Heart left ventricle (tissue), 16 donors: ENCODE measurements around the gene THOC6. TPM values are rescaled to one million over a fixed set of nuclear protein-coding genes. Genes with fewer than 3 reads are reported as not detected.

ENCODE experiments used
- ATAC-seq, 4 donors: fragments of 200-7000 bp; cut with Tn5 transposase; one replicate each; pipeline ENCODE4 v1.9.1; 2020 to 2022; ENCODE audit warnings: moderate library complexity in 4 of 4, mild to moderate bottlenecking in 3 of 4, moderate number of reproducible peaks in 1 of 4
- DNase-seq, 5 donors: peaks; one replicate each; pipeline ENCODE4 v3.0.0-alpha.2; 2020
- H3K27ac ChIP-seq, 12 donors: fragments of 200-600 bp; sonication (generic) in 4 of 12; one replicate each; pipeline versions ENCODE4 v1.5.0 to v1.8.0; 2016 to 2022; ENCODE audit warnings: mild to moderate bottlenecking in 2 of 12
- H3K27me3 ChIP-seq, 9 donors: fragments of 200-600 bp; sonication (generic) in 2 of 9; one replicate each; pipeline versions ENCODE4 v1.5.1 to v1.8.0; 2016 to 2022; ENCODE audit warnings: mild to moderate bottlenecking in 3 of 9
- H3K36me3 ChIP-seq, 9 donors: fragments of 200-600 bp; sonication (generic) in 2 of 9; one replicate each; pipeline versions ENCODE4 v1.5.0 to v1.8.0; 2018 to 2022; ENCODE audit warnings: mild to moderate bottlenecking in 2 of 9
- H3K4me1 ChIP-seq, 12 donors: fragments of 200-600 bp; sonication (generic) in 4 of 12; one replicate each; pipeline versions ENCODE4 v1.5.0 to v1.8.0; 2016 to 2022; ENCODE audit warnings: mild to moderate bottlenecking in 3 of 12
- H3K4me3 ChIP-seq, 12 donors: fragments of 200-600 bp; sonication (generic) in 4 of 12; one replicate each; pipeline versions ENCODE4 v1.5.0 to v1.8.0; 2017 to 2022; ENCODE audit warnings: mild to moderate bottlenecking in 9 of 12, moderate library complexity in 4 of 12
- H3K9me3 ChIP-seq, 12 donors: fragments of 200-600 bp; sonication (generic) in 4 of 12; one replicate each; pipeline versions ENCODE4 v1.5.0 to v1.8.0; 2016 to 2022; ENCODE audit warnings: mild to moderate bottlenecking in 1 of 12
- CTCF ChIP-seq, 12 donors: fragments of 200-600 bp; sonication (generic) in 4 of 12; IDR thresholded peaks; one replicate each; pipeline versions ENCODE4 v1.5.0 to v1.8.0; 2018 to 2022; ENCODE audit warnings: antibody characterized with exemption in 12 of 12, mild to moderate bottlenecking in 5 of 12
- POLR2A ChIP-seq, 2 donors: fragments of 450-650 bp; IDR thresholded peaks; one replicate each; pipeline ENCODE4 v1.6.1; 2017; ENCODE audit warnings: antibody characterized with exemption in 2 of 2, mild to moderate bottlenecking in 2 of 2, moderate library complexity in 2 of 2
- WGBS, 4 donors: extraction: QIAGEN DNeasy Blood & Tissue Kit in 2 of 4; methylation state at CpG; one replicate each; pipeline versions ENCODE4 v1.1.5 to v1.1.7; 2013 to 2018; 5-methylcytosine and 5-hydroxymethylcytosine counted together
- intact Hi-C, 10 donors: fragments of 100-400 bp; cut with DNase I; formaldehyde crosslinking; loops; one replicate each; pipeline versions ENCODE4 v1.11.1 to v1.14.2; 2022
- polyA plus RNA-seq, 2 donors: library from polyadenylated mRNA; stranded (reverse); fragments of 200-250 nt; gene quantifications; one replicate each; pipeline ENCODE4 v1.2.3, GENCODE V29; 2013
- total RNA-seq, 9 donors: library from RNA; depleted of rRNA in 2 of 9; stranded (reverse); fragments of >200 nt in 2 of 9; fragmentation: NEBNext Ultra II Directional in 3 of 9; extraction: Animal tissue kit (Norgen Biotek cat#: 25700) in 3 of 9; gene quantifications; one replicate each; pipeline versions ENCODE4 v1.1.0 to v1.2.4, GENCODE V29; 2016 to 2023
- donor health status: ischemic (EF 13 %, LVEDD 7.1; RV severe dilation, severe dysfunction).
- donor health status: healthy with polysubstance abuse.
- donor health status: DM: no; HTN: yes; CAD: no.
- donor health status: DM: no; HTN: no; CAD: no.
- donor health status: ischemic (EF 25% LVEDD 6.9; RV normal size, moderate dysfunction).
- donor health status: ischemic (EF 25% LVEDD 5.7; RV mildly dilated, moderate dysfunction).
- donor health status: healthy.
- donor health status: DM: yes; HTN: yes; CAD: no.
- donor health status: ischemic (EF 35%, LVEDD 5.7; RV mildly dilated, moderate dysfunction).
- donor health status: nonischemic (EF 11% LVEDD 7.7; RV severe dilation, severe dysfunction).
- donor health status: DM: yes; HTN: yes; CAD: no.
- donor health status: PGD.
- donor health status: ischemic (EF 29% LVEDD 5.4; RV normal size, mild dysfunction).
- donor health status: nonischemic (EF 23%, LVEDD 6.1; RV moderate dilation, normal function).

The THOC6 gene
- total and polyA plus RNA-seq, 11 donors: 6.9 to 23.0 (median 10.3) TPM

GRCh38 chr16:3007957-3008689 lies 15.7 kb upstream of the THOC6 start:
- DNase-seq (no peak), ATAC-seq (no peak)
- Histone ChIP-seq H3K4me1 (peaks cover 0 to 30% (median 4%) of the 10 kb centered on the region in 12 donors), H3K4me3 (peak overlapping the region in 1 of 12 donors; percentile 33), H3K36me3 (peaks cover 0 to 2% (median 0%) of the 10 kb centered on the region in 9 donors), H3K27ac (peak overlapping the region in 1 of 12 donors; percentile 49), H3K9me3 (no peaks in the 10 kb centered on the region), H3K27me3 (peaks cover 13 to 84% (median 47%) of the 10 kb centered on the region in 9 donors)
- intact Hi-C loops: no loop called here
- 23 to 28% (median 25%) methylated on average over 16 to 17 of the region's 17 CpGs for WGBS, 4 donors
- TF ChIP-seq CTCF (IDR thresholded peaks at IDR 0.05): no peak
- no peak for TF ChIP-seq POLR2A (IDR thresholded peaks at IDR 0.05)

GRCh38 chr16:3008690-3009037 lies 15.2 kb upstream of the THOC6 start:
- ATAC-seq (no peak), DNase-seq (no peak)
- WGBS, 4 donors: 38 to 57% (median 47%) methylated on average over 4 of the region's 4 CpGs
- H3K4me1 ChIP-seq: peaks cover 0 to 30% (median 4%) of the 10 kb centered on the region in 12 donors
- no peaks in the 10 kb centered on the region for H3K9me3 ChIP-seq
- H3K36me3 ChIP-seq: peaks cover 0 to 2% (median 0%) of the 10 kb centered on the region in 9 donors
- intact Hi-C loops: no loop called here
- TF ChIP-seq CTCF (IDR thresholded peaks at IDR 0.05): no peak
- no peak for TF ChIP-seq POLR2A (IDR thresholded peaks at IDR 0.05)
- H3K4me3 ChIP-seq: peak overlapping the region in 1 of 12 donors; percentile 33
- H3K27ac ChIP-seq: no peak overlapping the region
- H3K27me3 ChIP-seq: peaks cover 18 to 84% (median 52%) of the 10 kb centered on the region in 9 donors

GRCh38 chr16:3009568-3010390 lies 14.1 kb upstream of the THOC6 start:
- intact Hi-C loops: no loop called here

More at GRCh38 chr16:3009568-3010390, 14.1 kb upstream of the THOC6 start:
- no peak for ATAC-seq
- Histone ChIP-seq H3K4me3 (no peak overlapping the region), H3K27ac (no peak overlapping the region), H3K9me3 (no peaks in the 10 kb centered on the region), H3K27me3 (peaks cover 23 to 90% (median 57%) of the 10 kb centered on the region in 9 donors), H3K36me3 (peaks cover 0 to 2% (median 0%) of the 10 kb centered on the region in 9 donors), H3K4me1 (peaks cover 0 to 28% (median 3%) of the 10 kb centered on the region in 12 donors)
- no peak for DNase-seq
- TF ChIP-seq POLR2A (IDR thresholded peaks at IDR 0.05): no peak
- TF ChIP-seq CTCF (IDR thresholded peaks at IDR 0.05): no peak
- 43 to 57% (median 49%) methylated on average over 17 to 21 of the region's 21 CpGs for WGBS, 4 donors
